Activated T-cell treated with anti-CD3 and anti-CD28 coated beads for 48 hours (primary cell): ENCODE results near the gene PARP4.
"Not testable (repeated sequence)": the region's sequence is repeated elsewhere in the genome, so short reads cannot be mapped to it uniquely, and the experiment has no call there.

Source experiments
- DNase-seq: peaks from one replicate; pipeline ENCODE4 v3.0.0-alpha.2; 2020; ENCODE audit warnings: low read depth

The PARP4 gene

GRCh38 chr13:24512197-24512907 lies at the start of gene PARP4:
TSS of gene PARP4 (minus strand) at chr13:24512778. CDS start at chr13:24503776, 9,002 bp downstream.
- DNase-seq, result peak; percentile 69

GRCh38 chr13:24560579-24561187 lies 48.1 kb upstream of the PARP4 start:
- DNase-seq, result not testable (repeated sequence)

GRCh38 chr13:24559431-24560218 lies 47.0 kb upstream of the PARP4 start:
- not testable (repeated sequence) for DNase-seq

GRCh38 chr13:24557081-24557480 lies 44.5 kb upstream of the PARP4 start:
- no peak for DNase-seq

- DNase-seq, result not testable (repeated sequence)
Observed at GRCh38 chr13:24553892-24554291, 41.3 kb upstream of the PARP4 start.

GRCh38 chr13:24541476-24542352 lies 29.1 kb upstream of the PARP4 start:
- not testable (repeated sequence) for DNase-seq

GRCh38 chr13:24541127-24541475 lies 28.5 kb upstream of the PARP4 start:
- DNase-seq, result no peak

GRCh38 chr13:24540236-24541126 lies 27.9 kb upstream of the PARP4 start:
- DNase-seq, result no peak

- DNase-seq, result no peak
Observed at GRCh38 chr13:24539500-24540165, 27.1 kb upstream of the PARP4 start.

GRCh38 chr13:24529478-24529877 lies 16.9 kb upstream of the PARP4 start:
- no peak for DNase-seq

- no peak for DNase-seq
Observed at GRCh38 chr13:24528816-24529398, 16.3 kb upstream of the PARP4 start.

GRCh38 chr13:24527266-24527775 lies 14.7 kb upstream of the PARP4 start:
- DNase-seq, result no peak

GRCh38 chr13:24520733-24521132 lies 8.2 kb upstream of the PARP4 start:
- no peak for DNase-seq

- no peak for DNase-seq
Observed at GRCh38 chr13:24516919-24517318, 4.3 kb upstream of the PARP4 start.

- DNase-seq, result no peak
Observed at GRCh38 chr13:24512908-24513213, 283 bp upstream of the PARP4 start.

- DNase-seq, result no peak
Observed at GRCh38 chr13:24511816-24512196, 772 bp downstream of the PARP4 start.

- peak; percentile 67 for DNase-seq
Observed at GRCh38 chr13:24511019-24511815, 1.4 kb downstream of the PARP4 start.

- DNase-seq, result no peak
Observed at GRCh38 chr13:24506698-24507335, 5.8 kb downstream of the PARP4 start.

GRCh38 chr13:24506283-24506682 lies 6.3 kb downstream of the PARP4 start:
- DNase-seq, result not testable (repeated sequence)
